GM12873 (cell line): ENCODE results near the gene SMLR1.
A peak's percentile ranks its signal among the peaks of the same experiment; 100 is the strongest.

Experiments used
- CTCF ChIP-seq: IDR thresholded peaks from 2 replicates; pipeline ENCODE4 v1.5.1; 2012; ENCODE audit warnings: low read depth, mild to moderate bottlenecking, moderate library complexity, low read length, control low read depth; ENCODE audit not compliant: insufficient read depth; ENCODE audit errors: missing control alignments

Gene SMLR1

GRCh38 chr6:130811932-130812331 lies 15.3 kb upstream of the SMLR1 start:
- no peak for TF ChIP-seq CTCF

- no peak for TF ChIP-seq CTCF
Observed at GRCh38 chr6:130814506-130814905, 12.7 kb upstream of the SMLR1 start.

- no peak for TF ChIP-seq CTCF
Observed at GRCh38 chr6:130815200-130816071, 11.8 kb upstream of the SMLR1 start.

- TF ChIP-seq CTCF = no peak
Observed at GRCh38 chr6:130822736-130823135, 4.5 kb upstream of the SMLR1 start.

- no peak for TF ChIP-seq CTCF
Observed at GRCh38 chr6:130824978-130825694, 2.1 kb upstream of the SMLR1 start.

GRCh38 chr6:130825772-130826441 lies 1.3 kb upstream of the SMLR1 start:
- TF ChIP-seq CTCF = peak; percentile 8
